Adrenal gland (tissue), 12 donors: Measurements from ENCODE around the gene ERC2. TPM values are rescaled to one million over a fixed set of nuclear protein-coding genes. Genes with fewer than 3 reads are reported as not detected.

Source experiments
- DNase-seq, 7 donors: peaks; one replicate each; pipeline ENCODE4 v3.0.0-alpha.2; 2019 to 2020
- H3K27ac ChIP-seq, 5 donors: fragments of 200-600 bp; sonication (generic) in 4 of 5; 1 replicate in 3 of 5; 2 replicates in 2 of 5; pipeline versions ENCODE4 v1.5.1 to v1.8.0; 2016 to 2020; ENCODE audit warnings: mild to moderate bottlenecking in 1 of 5
- H3K27me3 ChIP-seq: fragments of 200-600 bp; 2 replicates; pipeline ENCODE4 v1.8.0; 2021
- H3K36me3 ChIP-seq, 2 donors: fragments of 200-600 bp; replicated peaks in 1 of 2; 1 replicate in 1 of 2; 2 replicates in 1 of 2; pipeline versions ENCODE4 v1.5.1 to v1.8.0; 2018 to 2022
- H3K4me1 ChIP-seq, 2 donors: fragments of 200-600 bp; replicated peaks in 1 of 2; 1 replicate in 1 of 2; 2 replicates in 1 of 2; pipeline versions ENCODE4 v1.5.1 to v1.8.0; 2018 to 2021
- H3K4me3 ChIP-seq, 4 donors: fragments of 200-600 bp; sonication (generic) in 3 of 4; one replicate each; pipeline ENCODE4 v1.5.1; 2016 to 2018
- H3K9me3 ChIP-seq, 3 donors: fragments of 200-600 bp; sonication (generic) in 1 of 3; replicated peaks in 1 of 3; 1 replicate in 2 of 3; 2 replicates in 1 of 3; pipeline versions ENCODE4 v1.5.1 to v1.8.0; 2016 to 2021
- CTCF ChIP-seq, 6 experiments: fragments of 450-650 bp in 4 of 6; fragments of 200-600 bp in 2 of 6; sonication (generic) in 1 of 6; IDR thresholded peaks; 1 replicate in 5 of 6; 2 replicates in 1 of 6; pipeline versions ENCODE4 v1.5.1 to v1.8.0; 2016 to 2021; ENCODE audit warnings: antibody characterized with exemption in 6 of 6, mild to moderate bottlenecking in 2 of 6, moderate library complexity in 1 of 6
- POLR2A ChIP-seq, 2 donors: fragments of 450-650 bp; IDR thresholded peaks; one replicate each; pipeline ENCODE4 v1.6.1; 2017; ENCODE audit warnings: antibody characterized with exemption in 2 of 2, mild to moderate bottlenecking in 2 of 2, moderate library complexity in 1 of 2
- WGBS, 4 donors: extraction: QIAGEN DNeasy Blood & Tissue Kit in 2 of 4; methylation state at CpG; one replicate each; pipeline versions ENCODE4 v1.1.5 to v1.1.7; 2013 to 2017; 5-methylcytosine and 5-hydroxymethylcytosine counted together
- intact Hi-C, 2 donors: fragments of 100-400 bp; cut with DNase I; formaldehyde crosslinking; loops; one replicate each; pipeline versions ENCODE4 v1.14.1 to v1.15.0; 2022 to 2023
- polyA plus RNA-seq, 3 donors: library from polyadenylated mRNA; stranded (reverse); fragments of 200-250 nt in 2 of 3; fragments of 350-450 nt in 1 of 3; fragmentation: Illumina TruSeq in 1 of 3; extraction: RNeasy Lipid Tissue Mini Kit (QIAGEN cat#74804) in 1 of 3; gene quantifications; one replicate each; pipeline ENCODE4 v1.2.3, GENCODE V29; 2013 to 2014
- total RNA-seq, 9 donors: library from RNA; depleted of rRNA in 4 of 9; stranded (reverse); fragments of >200 nt in 4 of 9; fragments of 120-200 nt in 1 of 9; fragmentation: NEBNext Ultra II Directional in 1 of 9; extraction: Animal tissue kit (Norgen Biotek cat#: 25700) in 1 of 9; gene quantifications; one replicate each; pipeline versions ENCODE4 v1.1.0 to v1.2.4, GENCODE V29; 2013 to 2023
- donor health status: healthy with polysubstance abuse.
- donor health status: Bipolar disorder and iron deficiency.
- donor health status: DM: yes; HTN: yes; CAD: no.
- donor health status: DM: no; HTN: no; CAD: no.
- donor health status: DM: no; HTN: no; CAD: no.
- donor health status: DM: yes; HTN: yes; CAD: no.

The ERC2 gene
- total and polyA plus RNA-seq, 12 donors = 0.47 to 5.8 (median 1.5) TPM

- Histone ChIP-seq H3K4me3 (no peak overlapping the region), H3K4me1 (no peaks in the 10 kb centered on the region), H3K27ac (no peak overlapping the region), H3K36me3 (no peaks in the 10 kb centered on the region), H3K27me3 (no peaks in the 10 kb centered on the region), H3K9me3 (no peaks in the 10 kb centered on the region)
- DNase-seq = no peak
- TF ChIP-seq POLR2A (IDR thresholded peaks at IDR 0.05) (no peak), CTCF (IDR thresholded peaks at IDR 0.05) (no peak)
- intact Hi-C loops = no loop called here
Observed at GRCh38 chr3:55826097-55826496, 642.2 kb downstream of the ERC2 start.

GRCh38 chr3:55824406-55824805 is 643.9 kb downstream of the ERC2 start:
- H3K36me3 ChIP-seq = no peaks in the 10 kb centered on the region
- DNase-seq = no peak
- intact Hi-C loops = no loop called here

GRCh38 chr3:55823829-55824228 is 644.4 kb downstream of the ERC2 start:
- Histone ChIP-seq H3K27me3 (no peaks in the 10 kb centered on the region), H3K9me3 (no peaks in the 10 kb centered on the region), H3K4me3 (no peak overlapping the region), H3K4me1 (no peaks in the 10 kb centered on the region), H3K27ac (no peak overlapping the region), H3K36me3 (no peaks in the 10 kb centered on the region)
- no peak for DNase-seq
- intact Hi-C loops = no loop called here
- TF ChIP-seq CTCF (IDR thresholded peaks at IDR 0.05) (no peak), POLR2A (IDR thresholded peaks at IDR 0.05) (no peak)
- 94 to 100% (median 100%) methylated on average over 1 of the region's 1 CpG for WGBS, 4 donors

More at GRCh38 chr3:55824406-55824805, 643.9 kb downstream of the ERC2 start:
- no peaks in the 10 kb centered on the region for H3K4me1 ChIP-seq
- no peak overlapping the region for H3K4me3 ChIP-seq
- no peak overlapping the region for H3K27ac ChIP-seq
- TF ChIP-seq CTCF (IDR thresholded peaks at IDR 0.05) (no peak), POLR2A (IDR thresholded peaks at IDR 0.05) (no peak)
- H3K9me3 ChIP-seq = no peaks in the 10 kb centered on the region
- no peaks in the 10 kb centered on the region for H3K27me3 ChIP-seq

- Histone ChIP-seq H3K9me3 (no peaks in the 10 kb centered on the region), H3K27me3 (no peaks in the 10 kb centered on the region), H3K27ac (no peak overlapping the region), H3K36me3 (no peaks in the 10 kb centered on the region), H3K4me1 (no peaks in the 10 kb centered on the region), H3K4me3 (no peak overlapping the region)
- intact Hi-C loops = no loop called here
- DNase-seq = no peak
- TF ChIP-seq POLR2A (IDR thresholded peaks at IDR 0.05) = no peak
- TF ChIP-seq CTCF (IDR thresholded peaks at IDR 0.05) = no peak
Observed at GRCh38 chr3:55823001-55823400, 645.3 kb downstream of the ERC2 start.
